ENCODE results near the gene SH2D1A. TPM values are rescaled to one million over a fixed set of nuclear protein-coding genes. Genes with fewer than 3 reads are reported as not detected.
"Not testable (repeated sequence)": the region's sequence is repeated elsewhere in the genome, so short reads cannot be mapped to it uniquely, and the experiment has no call there.

Gene SH2D1A
- total RNA-seq, 1 donor from 2014 or later, result not detected

DNA sequence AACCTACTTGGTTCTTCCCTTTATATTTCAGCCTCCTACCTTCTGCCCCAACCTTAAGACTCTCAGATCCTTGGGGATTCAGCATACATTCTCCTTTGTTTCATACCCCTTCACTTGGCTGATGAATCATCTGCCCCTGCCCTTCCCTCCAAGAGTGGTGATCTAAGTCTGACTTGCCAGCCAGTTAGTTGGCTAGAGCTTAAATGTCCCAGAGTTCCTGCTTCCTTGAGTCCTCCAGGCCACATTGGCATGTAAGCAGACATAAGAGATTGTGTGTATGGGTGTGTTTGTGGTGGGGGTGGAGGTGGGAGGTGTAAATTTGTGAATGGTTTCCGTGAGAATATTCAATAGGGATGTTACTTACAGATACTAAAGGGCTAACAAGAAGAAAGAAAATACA, 17.6 kb upstream of the SH2D1A start:
- TF ChIP-seq, protein P1, sequence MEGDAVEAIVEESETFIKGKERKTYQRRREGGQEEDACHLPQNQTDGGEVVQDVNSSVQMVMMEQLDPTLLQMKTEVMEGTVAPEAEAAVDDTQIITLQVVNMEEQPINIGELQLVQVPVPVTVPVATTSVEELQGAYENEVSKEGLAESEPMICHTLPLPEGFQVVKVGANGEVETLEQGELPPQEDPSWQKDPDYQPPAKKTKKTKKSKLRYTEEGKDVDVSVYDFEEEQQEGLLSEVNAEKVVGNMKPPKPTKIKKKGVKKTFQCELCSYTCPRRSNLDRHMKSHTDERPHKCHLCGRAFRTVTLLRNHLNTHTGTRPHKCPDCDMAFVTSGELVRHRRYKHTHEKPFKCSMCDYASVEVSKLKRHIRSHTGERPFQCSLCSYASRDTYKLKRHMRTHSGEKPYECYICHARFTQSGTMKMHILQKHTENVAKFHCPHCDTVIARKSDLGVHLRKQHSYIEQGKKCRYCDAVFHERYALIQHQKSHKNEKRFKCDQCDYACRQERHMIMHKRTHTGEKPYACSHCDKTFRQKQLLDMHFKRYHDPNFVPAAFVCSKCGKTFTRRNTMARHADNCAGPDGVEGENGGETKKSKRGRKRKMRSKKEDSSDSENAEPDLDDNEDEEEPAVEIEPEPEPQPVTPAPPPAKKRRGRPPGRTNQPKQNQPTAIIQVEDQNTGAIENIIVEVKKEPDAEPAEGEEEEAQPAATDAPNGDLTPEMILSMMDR (IDR thresholded peaks at IDR 0.05; ENCODE audit: partially characterized antibody, unreplicated experiment), result no peak
- no peaks in the 10 kb centered on the region for H3K9me3 Mint-ChIP-seq (ENCODE audit: unreplicated experiment)
- DNase-seq, result no peak
- H3K27ac Mint-ChIP-seq (ENCODE audit: unreplicated experiment), result no peak overlapping the region
- H3K36me3 Mint-ChIP-seq (ENCODE audit: unreplicated experiment), result no peaks in the 10 kb centered on the region
- no peak overlapping the region for H3K4me3 Mint-ChIP-seq (ENCODE audit: unreplicated experiment)
- no peaks in the 10 kb centered on the region for H3K4me1 Mint-ChIP-seq (ENCODE audit: low read depth, unreplicated experiment)
- peaks cover 1% of the 10 kb centered on the region for H3K27me3 Mint-ChIP-seq (ENCODE audit: unreplicated experiment)

DNA sequence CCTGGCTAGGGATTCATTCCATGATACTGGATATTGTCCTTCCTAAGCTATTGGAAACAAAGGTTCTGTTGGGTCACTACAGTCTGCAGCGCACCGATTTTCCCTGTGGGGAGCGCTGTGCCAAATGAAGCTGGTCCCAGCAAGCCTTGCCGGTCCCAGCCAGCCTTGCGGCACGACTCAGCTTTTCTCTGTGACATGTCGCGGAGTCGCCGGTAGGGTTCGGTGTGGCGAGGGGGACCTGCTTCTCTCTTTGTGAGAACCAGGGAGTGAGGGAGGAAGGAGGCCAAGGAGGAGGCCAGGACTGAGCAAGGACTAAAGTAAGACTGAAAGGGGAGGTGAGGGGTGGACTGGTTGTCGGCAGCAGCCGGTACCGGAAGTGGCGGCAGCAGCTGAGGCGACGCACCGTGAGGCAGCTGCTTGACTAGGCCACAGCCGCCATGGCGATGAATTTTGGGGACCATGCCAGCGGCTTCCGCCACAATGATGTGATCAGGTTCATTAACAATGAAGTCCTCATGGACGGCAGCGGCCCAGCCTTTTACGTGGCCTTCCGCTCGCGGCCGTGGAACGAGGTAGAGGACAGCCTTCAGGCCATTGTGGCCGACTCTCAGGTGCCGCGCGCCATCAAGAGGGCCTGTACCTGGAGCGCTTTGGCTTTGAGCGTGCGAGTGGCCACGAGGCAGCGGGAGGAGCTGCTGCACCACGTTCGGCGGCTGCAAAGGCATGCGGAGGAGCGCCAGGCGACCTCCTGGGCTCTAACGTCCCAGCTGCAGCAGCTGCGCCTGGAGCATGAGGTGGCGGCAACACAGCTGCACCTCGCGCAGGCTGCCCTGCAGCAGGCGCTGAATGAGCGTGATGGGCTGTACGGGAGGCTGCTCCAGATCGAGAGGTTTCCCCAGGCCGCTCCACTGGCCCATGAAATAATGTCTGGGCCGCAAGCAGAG, 13.6 kb upstream of the SH2D1A start, which contains the start of gene TEX13D:
Gene TEX13D (plus strand): TSS at position 180 of the 944 bp plus-strand sequence. CDS start 258 bp downstream, at position 438.
- Mint-ChIP-seq H3K4me1 (ENCODE audit: low read depth, unreplicated experiment) (no peaks in the 10 kb centered on the region), H3K36me3 (ENCODE audit: unreplicated experiment) (no peaks in the 10 kb centered on the region), H3K9me3 (ENCODE audit: unreplicated experiment) (peaks cover 2% of the 10 kb centered on the region), H3K27ac (ENCODE audit: unreplicated experiment) (no peak within 1 kb of the TSS), H3K27me3 (ENCODE audit: unreplicated experiment) (no peaks in the 10 kb centered on the region), H3K4me3 (ENCODE audit: unreplicated experiment) (no peak within 1 kb of the TSS)
- no peak for DNase-seq
- TF ChIP-seq, protein P1 (IDR thresholded peaks at IDR 0.05; ENCODE audit: partially characterized antibody, unreplicated experiment), result no peak

DNA sequence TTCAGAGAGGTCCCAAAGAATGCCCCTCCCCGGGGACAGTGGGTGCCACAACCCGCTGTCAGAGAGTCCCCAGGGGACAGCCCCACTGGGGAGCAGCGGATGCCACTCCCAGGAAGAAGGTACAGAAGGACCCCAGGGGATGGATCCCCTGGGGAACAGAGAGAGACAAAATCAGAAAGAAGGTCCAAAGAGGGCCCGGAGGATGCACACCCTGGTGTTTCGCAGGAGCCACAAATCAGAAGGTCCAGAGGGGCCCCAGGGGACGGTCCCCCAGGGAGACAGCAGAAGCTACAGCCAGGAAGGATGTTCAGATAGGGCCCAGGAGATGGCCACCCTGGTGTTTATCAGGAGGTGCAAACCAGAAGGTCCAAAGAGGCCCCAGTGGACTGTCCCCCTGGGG, 12.5 kb upstream of the SH2D1A start:
- Mint-ChIP-seq H3K27ac (ENCODE audit: unreplicated experiment) (no peak overlapping the region), H3K4me1 (ENCODE audit: low read depth, unreplicated experiment) (no peaks in the 10 kb centered on the region), H3K9me3 (ENCODE audit: unreplicated experiment) (peaks cover 2% of the 10 kb centered on the region), H3K27me3 (ENCODE audit: unreplicated experiment) (no peaks in the 10 kb centered on the region), H3K4me3 (ENCODE audit: unreplicated experiment) (no peak overlapping the region), H3K36me3 (ENCODE audit: unreplicated experiment) (no peaks in the 10 kb centered on the region)
- TF ChIP-seq, protein P1 (IDR thresholded peaks at IDR 0.05; ENCODE audit: partially characterized antibody, unreplicated experiment), result no peak
- no peak for DNase-seq

DNA sequence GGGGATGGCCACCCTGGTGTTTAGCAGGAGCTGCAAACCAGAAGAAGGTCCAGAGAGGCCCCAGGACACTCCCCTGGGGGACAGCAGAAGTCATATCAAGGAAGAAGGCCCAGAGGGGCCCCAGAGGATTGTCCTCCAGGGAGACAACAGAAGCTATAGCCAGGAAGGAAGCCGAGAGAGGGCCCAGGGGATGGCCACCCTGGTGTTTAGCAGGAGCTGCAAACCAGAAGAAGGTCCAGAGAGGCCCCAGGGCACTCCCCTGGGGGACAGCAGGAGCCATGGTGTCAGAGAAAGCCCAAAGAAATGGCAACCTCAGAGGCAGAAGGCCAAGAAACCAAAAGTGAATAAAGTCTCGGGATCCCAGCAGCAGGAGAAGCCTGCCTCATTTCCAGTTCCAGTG, 11.8 kb upstream of the SH2D1A start:
- DNase-seq; H3K4me1 Mint-ChIP-seq (ENCODE audit: low read depth, unreplicated experiment); H3K4me3 Mint-ChIP-seq (ENCODE audit: unreplicated experiment); H3K36me3 Mint-ChIP-seq (ENCODE audit: unreplicated experiment); H3K27ac Mint-ChIP-seq (ENCODE audit: unreplicated experiment); H3K27me3 Mint-ChIP-seq (ENCODE audit: unreplicated experiment); H3K9me3 Mint-ChIP-seq (ENCODE audit: unreplicated experiment): not testable (repeated sequence)

DNA sequence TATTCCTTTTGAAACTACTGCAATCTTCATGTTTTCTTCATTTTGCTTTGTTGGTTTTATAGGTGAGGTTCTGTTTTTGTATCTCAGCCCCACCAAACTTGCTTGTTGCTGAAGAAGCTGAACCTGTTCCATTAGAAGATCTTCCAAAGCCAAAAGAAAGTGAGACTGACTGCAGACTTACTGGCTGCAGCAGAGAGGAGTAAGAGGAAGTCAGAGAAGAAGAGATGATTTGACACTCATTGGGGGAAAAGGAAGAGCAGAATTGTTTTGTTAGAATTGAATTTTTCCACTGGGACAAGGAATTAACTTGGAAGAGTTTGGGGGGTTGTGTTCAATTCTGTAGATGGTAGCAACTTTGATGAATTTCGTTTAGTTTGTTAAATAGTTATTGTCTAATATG, 10.8 kb upstream of the SH2D1A start:
- Mint-ChIP-seq H3K36me3 (ENCODE audit: unreplicated experiment) (no peaks in the 10 kb centered on the region), H3K27ac (ENCODE audit: unreplicated experiment) (no peak overlapping the region), H3K4me3 (ENCODE audit: unreplicated experiment) (no peak overlapping the region), H3K27me3 (ENCODE audit: unreplicated experiment) (no peaks in the 10 kb centered on the region), H3K4me1 (ENCODE audit: low read depth, unreplicated experiment) (no peaks in the 10 kb centered on the region), H3K9me3 (ENCODE audit: unreplicated experiment) (peaks cover 2% of the 10 kb centered on the region)
- DNase-seq, result no peak
- TF ChIP-seq, protein P1 (IDR thresholded peaks at IDR 0.05; ENCODE audit: partially characterized antibody, unreplicated experiment), result no peak
